Gastrocnemius medialis (tissue), 4 donors: Measurements from ENCODE around the gene RSBN1. TPM values are rescaled to one million over a fixed set of nuclear protein-coding genes. Genes with fewer than 3 reads are reported as not detected.

Experiments used
- ATAC-seq, 2 donors: fragments of 150-250 bp; one replicate each; pipeline ENCODE4 v1.9.1; 2016
- DNase-seq, 2 donors: peaks; one replicate each; pipeline ENCODE4 v3.0.0-alpha.2; 2019
- H3K27ac ChIP-seq, 4 donors: fragments of 200-600 bp; sonication (generic); 1 replicate in 1 of 4; 2 replicates in 3 of 4; pipeline ENCODE4 v1.5.1; 2016 to 2018; ENCODE audit warnings: mild to moderate bottlenecking in 2 of 4, moderate library complexity in 1 of 4
- H3K27me3 ChIP-seq, 3 donors: fragments of 200-600 bp; sonication (generic) in 2 of 3; 1 replicate in 1 of 3; 2 replicates in 2 of 3; pipeline versions ENCODE4 v1.5.1 to v1.6.0; 2016 to 2019; ENCODE audit warnings: mild to moderate bottlenecking in 1 of 3, moderate library complexity in 1 of 3
- H3K36me3 ChIP-seq, 2 donors: fragments of 200-600 bp; sonication (generic) in 1 of 2; one replicate each; pipeline ENCODE4 v1.5.1; 2017 to 2018
- H3K4me1 ChIP-seq, 2 donors: fragments of 200-600 bp; sonication (generic) in 1 of 2; one replicate each; pipeline ENCODE4 v1.5.1; 2016 to 2017; ENCODE audit warnings: mild to moderate bottlenecking in 2 of 2
- H3K4me3 ChIP-seq, 4 donors: fragments of 200-600 bp; sonication (generic) in 3 of 4; 1 replicate in 1 of 4; 2 replicates in 3 of 4; pipeline ENCODE4 v1.5.1; 2016 to 2019; ENCODE audit warnings: mild to moderate bottlenecking in 2 of 4
- H3K9me3 ChIP-seq, 3 donors: fragments of 200-600 bp; sonication (generic) in 2 of 3; 1 replicate in 1 of 3; 2 replicates in 2 of 3; pipeline ENCODE4 v1.5.1; 2016 to 2019
- POLR2A ChIP-seq, 2 donors: fragments of 450-650 bp; IDR thresholded peaks; one replicate each; pipeline ENCODE4 v1.6.1; 2017; ENCODE audit warnings: antibody characterized with exemption in 2 of 2, mild to moderate bottlenecking in 2 of 2, moderate library complexity in 2 of 2
- in situ Hi-C, 4 donors: fragments of 200-750 bp; cut with MboI; loops; one replicate each; pipeline versions ENCODE4 v1.15.0 to v1.8.0; 2017; ENCODE audit warnings: low sequenced_read_pairs in 4 of 4
- intact Hi-C: fragments of 100-400 bp; cut with DNase I; formaldehyde crosslinking; loops from one replicate; pipeline ENCODE4 v1.15.1; 2023; ENCODE audit warnings: low total_unique reads
- total RNA-seq, 4 donors: library from RNA; depleted of rRNA; stranded (reverse); fragments of >200 nt; gene quantifications; one replicate each; pipeline versions ENCODE4 v1.1.0 to v1.2.3, GENCODE V29; 2016
- TF ChIP-seq, protein P1 (sequence below), 5 experiments: fragments of 450-650 bp in 3 of 5; fragments of 200-600 bp in 2 of 5; sonication (generic) in 2 of 5; IDR thresholded peaks in 4 of 5; conservative IDR thresholded peaks in 1 of 5; 1 replicate in 4 of 5; 2 replicates in 1 of 5; pipeline ENCODE4 v1.5.1; 2016 to 2019; ENCODE audit warnings: antibody characterized with exemption in 5 of 5, mild to moderate bottlenecking in 3 of 5, moderate library complexity in 3 of 5

The RSBN1 gene
- total RNA-seq, 4 donors from 2014 or later: 9.9 to 24.8 (median 24.0) TPM

DNA sequence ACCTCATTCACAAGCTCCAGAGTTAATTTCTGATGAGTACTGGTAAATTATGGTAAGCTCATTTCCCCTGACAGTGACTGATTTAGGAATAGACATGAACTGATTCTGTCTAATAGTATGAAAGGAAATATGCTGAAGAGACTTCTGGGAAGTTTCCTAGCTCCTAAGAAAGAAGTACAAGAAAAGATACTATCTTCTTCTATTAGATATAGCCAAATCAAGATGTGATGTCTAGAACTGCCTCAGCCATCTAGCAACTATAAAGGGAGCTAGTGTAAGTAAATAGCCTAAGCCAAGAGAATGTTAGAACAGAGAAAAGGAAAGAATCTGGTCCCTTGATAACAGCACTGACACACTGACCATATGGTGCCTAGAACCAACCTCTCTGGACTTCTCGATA, 42.2 kb downstream of the RSBN1 start:
- intact Hi-C loops: no loop called here
- H3K4me3 ChIP-seq: no peak overlapping the region
- no peak overlapping the region for H3K27ac ChIP-seq
- no peak for DNase-seq
- in situ Hi-C loops: no loop called here
- ATAC-seq: no peak
- peaks cover 0 to 37% of the 10 kb centered on the region in 2 donors for H3K36me3 ChIP-seq
- H3K4me1 ChIP-seq: peaks cover 0 to 10% of the 10 kb centered on the region in 2 donors
- no peaks in the 10 kb centered on the region for H3K9me3 ChIP-seq
- H3K27me3 ChIP-seq: no peaks in the 10 kb centered on the region
- TF ChIP-seq POLR2A (IDR thresholded peaks at IDR 0.05): no peak
- TF ChIP-seq, protein P1, sequence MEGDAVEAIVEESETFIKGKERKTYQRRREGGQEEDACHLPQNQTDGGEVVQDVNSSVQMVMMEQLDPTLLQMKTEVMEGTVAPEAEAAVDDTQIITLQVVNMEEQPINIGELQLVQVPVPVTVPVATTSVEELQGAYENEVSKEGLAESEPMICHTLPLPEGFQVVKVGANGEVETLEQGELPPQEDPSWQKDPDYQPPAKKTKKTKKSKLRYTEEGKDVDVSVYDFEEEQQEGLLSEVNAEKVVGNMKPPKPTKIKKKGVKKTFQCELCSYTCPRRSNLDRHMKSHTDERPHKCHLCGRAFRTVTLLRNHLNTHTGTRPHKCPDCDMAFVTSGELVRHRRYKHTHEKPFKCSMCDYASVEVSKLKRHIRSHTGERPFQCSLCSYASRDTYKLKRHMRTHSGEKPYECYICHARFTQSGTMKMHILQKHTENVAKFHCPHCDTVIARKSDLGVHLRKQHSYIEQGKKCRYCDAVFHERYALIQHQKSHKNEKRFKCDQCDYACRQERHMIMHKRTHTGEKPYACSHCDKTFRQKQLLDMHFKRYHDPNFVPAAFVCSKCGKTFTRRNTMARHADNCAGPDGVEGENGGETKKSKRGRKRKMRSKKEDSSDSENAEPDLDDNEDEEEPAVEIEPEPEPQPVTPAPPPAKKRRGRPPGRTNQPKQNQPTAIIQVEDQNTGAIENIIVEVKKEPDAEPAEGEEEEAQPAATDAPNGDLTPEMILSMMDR (IDR thresholded peaks at IDR 0.05 in 4 of 5, conservative IDR thresholded peaks at IDR 0.05 in 1 of 5): no peak

DNA sequence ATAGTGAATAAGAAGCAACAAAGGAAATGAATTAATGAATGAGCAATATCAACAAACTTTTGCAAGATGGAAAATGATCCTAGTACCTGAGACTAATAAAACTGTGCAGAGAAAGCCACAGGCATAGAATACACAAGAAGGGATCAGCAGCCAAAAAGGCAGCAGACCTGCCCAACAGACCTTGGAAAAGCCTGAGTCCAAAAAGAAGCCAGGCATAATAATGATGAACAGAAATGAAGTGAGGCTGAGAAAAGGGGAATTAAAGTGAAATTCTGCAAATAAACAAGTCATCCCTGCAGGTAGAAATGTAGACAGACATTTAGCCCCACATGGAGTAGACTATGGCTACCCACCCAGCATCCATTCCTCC, 42.7 kb downstream of the RSBN1 start:
- no peak for DNase-seq
- Histone ChIP-seq H3K27ac (no peak overlapping the region), H3K36me3 (peaks cover 0 to 39% of the 10 kb centered on the region in 2 donors), H3K4me3 (no peak overlapping the region), H3K9me3 (no peaks in the 10 kb centered on the region), H3K4me1 (peaks cover 0 to 10% of the 10 kb centered on the region in 2 donors), H3K27me3 (no peaks in the 10 kb centered on the region)
- TF ChIP-seq, protein P1 (IDR thresholded peaks at IDR 0.05 in 4 of 5, conservative IDR thresholded peaks at IDR 0.05 in 1 of 5): no peak
- no peak for TF ChIP-seq POLR2A (IDR thresholded peaks at IDR 0.05)
- intact Hi-C loops: no loop called here
- in situ Hi-C loops: no loop called here
- ATAC-seq: no peak

DNA sequence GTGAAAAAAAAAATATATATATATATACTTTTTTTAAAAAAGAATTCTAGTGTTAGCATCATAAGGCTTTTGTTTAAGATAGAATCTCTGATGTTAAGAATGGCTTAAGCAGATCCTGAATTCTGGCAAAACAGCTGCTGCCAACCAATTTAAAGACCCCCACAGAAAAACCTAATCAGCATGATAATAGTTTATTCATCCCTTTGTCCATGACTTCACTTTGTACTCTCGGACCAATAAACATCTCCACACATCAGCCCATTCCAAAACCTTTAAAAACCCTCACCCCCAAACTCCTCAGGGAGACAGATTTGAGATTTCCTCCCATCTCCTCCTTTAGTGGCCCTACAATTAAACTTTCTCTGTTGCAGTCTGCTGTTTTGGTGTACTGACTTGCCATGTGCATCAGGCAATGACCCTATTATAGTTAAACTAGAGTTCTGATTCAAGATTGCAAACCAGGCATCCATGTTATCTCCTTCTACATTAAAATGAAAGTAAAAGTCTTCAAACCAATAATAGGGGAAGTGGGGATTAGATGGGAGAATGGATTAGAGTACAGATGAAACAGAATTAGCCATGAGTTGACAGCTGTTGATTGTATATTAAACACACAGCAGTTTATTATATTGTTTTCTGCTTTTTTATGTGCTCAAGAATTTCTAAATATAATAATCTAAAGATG, 43.2 kb downstream of the RSBN1 start:
- TF ChIP-seq, protein P1 (IDR thresholded peaks at IDR 0.05 in 4 of 5, conservative IDR thresholded peaks at IDR 0.05 in 1 of 5): no peak
- TF ChIP-seq POLR2A (IDR thresholded peaks at IDR 0.05): no peak
- no peak overlapping the region for H3K4me3 ChIP-seq
- DNase-seq (no peak), ATAC-seq (no peak)
- H3K9me3 ChIP-seq: no peaks in the 10 kb centered on the region
- H3K27me3 ChIP-seq: no peaks in the 10 kb centered on the region
- intact Hi-C loops: no loop called here
- H3K27ac ChIP-seq: no peak overlapping the region
- in situ Hi-C loops: no loop called here
- peaks cover 0 to 38% of the 10 kb centered on the region in 2 donors for H3K36me3 ChIP-seq
- H3K4me1 ChIP-seq: peaks cover 0 to 10% of the 10 kb centered on the region in 2 donors

DNA sequence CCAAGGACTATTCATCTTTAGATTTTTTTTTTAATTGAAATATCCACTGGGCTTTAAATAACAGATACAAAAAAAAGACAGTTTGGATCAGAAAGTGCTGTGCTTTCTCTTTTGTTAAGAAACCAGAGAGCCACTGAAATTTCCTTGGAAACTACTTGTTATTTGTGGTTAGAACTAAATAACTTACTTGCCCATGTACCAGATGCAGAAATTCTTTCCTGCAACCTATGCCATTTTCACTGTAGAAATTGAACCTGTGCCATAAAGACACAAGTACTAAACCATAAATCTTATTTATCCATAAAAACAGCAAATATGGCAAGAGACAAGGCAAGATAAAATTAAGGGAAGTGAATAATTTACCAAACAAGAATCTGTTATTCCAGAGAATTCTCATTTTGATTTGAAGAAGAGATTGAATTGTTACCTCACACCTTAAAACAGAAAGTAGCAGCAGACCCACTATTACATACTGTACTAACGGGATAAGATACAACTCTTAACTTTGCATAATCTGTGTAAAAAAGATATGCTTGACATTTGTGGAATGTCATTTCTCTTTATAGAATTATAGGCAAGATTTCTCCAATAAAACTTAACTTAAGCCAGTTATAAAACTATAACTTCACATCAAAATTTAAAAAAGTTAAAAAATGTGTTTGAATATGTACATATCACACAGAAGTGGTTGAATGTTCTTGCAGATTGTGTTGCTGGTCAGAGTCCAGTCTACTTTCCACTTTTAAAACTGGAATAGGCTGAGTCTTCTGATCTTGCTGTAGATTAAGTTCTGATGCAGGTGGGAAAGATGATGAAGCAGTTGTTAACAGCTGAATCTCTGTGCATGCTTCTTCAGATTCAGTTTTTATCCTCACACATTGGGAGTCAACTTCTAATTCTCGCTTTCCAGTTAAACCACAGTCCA, 46.7 kb downstream of the RSBN1 start:
- H3K27ac ChIP-seq: no peak overlapping the region
- no peaks in the 10 kb centered on the region for H3K9me3 ChIP-seq
- TF ChIP-seq, protein P1 (IDR thresholded peaks at IDR 0.05 in 4 of 5, conservative IDR thresholded peaks at IDR 0.05 in 1 of 5): no peak
- no peak for TF ChIP-seq POLR2A (IDR thresholded peaks at IDR 0.05)
- H3K36me3 ChIP-seq: peaks cover 0 to 46% of the 10 kb centered on the region in 2 donors
- in situ Hi-C loops: no loop called here
- DNase-seq: no peak
- peaks cover 3 to 12% of the 10 kb centered on the region in 2 donors for H3K4me1 ChIP-seq
- ATAC-seq: no peak
- intact Hi-C loops: no loop called here
- no peaks in the 10 kb centered on the region for H3K27me3 ChIP-seq
- H3K4me3 ChIP-seq: no peak overlapping the region
